ENCODE results near the gene RXRA.

The RXRA gene

DNA sequence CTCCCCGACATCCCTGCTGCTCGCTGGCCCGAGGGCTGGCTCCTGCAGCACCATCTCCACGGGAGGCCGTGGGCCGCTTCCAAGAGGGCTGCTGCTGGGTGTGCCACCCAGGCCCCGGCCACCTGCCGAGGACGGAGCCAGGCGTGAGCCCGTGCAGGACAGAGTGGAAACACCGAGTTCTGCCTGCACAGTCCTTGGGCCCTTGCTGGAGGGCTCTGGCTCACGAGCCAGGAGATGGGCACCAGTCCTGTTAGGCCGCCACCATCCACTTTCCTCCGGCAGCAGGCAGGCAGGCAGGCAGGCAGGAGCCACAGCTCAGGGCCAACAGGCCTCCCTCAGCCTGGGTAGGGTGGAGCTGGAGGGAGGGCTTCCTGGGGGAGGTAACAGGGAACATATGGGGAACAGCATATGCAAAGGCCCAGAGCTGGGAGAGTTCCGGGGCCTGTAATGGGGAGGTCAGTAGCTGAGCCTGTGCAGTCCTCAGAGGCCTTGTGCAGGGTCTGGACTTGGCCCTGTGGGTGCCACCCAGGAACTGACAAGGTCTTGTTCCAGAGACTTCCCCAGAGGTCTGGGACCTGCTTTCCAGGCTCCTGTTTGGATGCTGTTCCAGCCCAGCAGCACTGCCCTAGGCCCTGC lies 31.9 kb downstream of the RXRA start:
- TF ChIP-seq CTCF (IDR thresholded peaks at IDR 0.05; ENCODE audit: low read depth, low read length): no peak
- no peak for DNase-seq (ENCODE audit: extremely low read depth, low read depth)

GRCh38 chr9:134358662-134359319 lies 32.5 kb downstream of the RXRA start:
- TF ChIP-seq CTCF (IDR thresholded peaks at IDR 0.05; ENCODE audit: low read depth, low read length): no peak
- no peak for DNase-seq (ENCODE audit: extremely low read depth, low read depth)

DNA sequence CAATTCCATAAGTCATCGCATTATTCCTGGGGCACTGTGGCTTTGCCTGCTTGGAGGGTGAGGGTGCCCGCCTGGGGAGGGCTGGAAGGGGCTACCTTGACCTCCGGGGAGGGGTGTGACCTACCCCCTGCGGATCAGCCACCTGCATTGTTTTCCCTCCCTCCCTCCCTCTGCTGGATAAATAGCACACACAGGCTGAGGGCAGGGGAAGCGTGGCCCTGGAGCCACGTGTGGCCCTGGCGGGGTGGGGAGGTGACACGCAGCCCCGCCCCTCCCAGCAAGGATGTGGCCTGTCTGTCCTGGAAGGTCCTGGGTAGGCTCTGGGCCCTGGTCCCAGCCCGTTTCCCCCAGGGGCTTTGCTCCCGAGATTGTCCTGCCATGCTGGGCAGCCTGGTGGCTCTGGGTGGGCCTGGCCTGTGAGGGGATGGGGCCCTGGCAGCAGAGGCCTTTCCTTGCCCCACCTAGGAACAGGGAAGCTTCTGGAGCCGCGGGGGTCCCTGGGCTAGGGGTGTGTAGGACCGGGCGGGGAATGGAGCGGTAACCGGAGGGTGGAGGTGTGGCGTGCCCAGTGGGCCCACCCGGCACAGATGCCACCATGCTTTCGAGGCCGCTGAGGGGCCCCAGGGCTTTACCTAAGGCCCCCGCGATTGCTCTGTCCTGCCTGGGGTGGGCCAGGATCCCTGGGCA lies 33.4 kb downstream of the RXRA start:
- DNase-seq (ENCODE audit: extremely low read depth, low read depth): no peak
- TF ChIP-seq CTCF (IDR thresholded peaks at IDR 0.05; ENCODE audit: low read depth, low read length): no peak

- TF ChIP-seq CTCF (IDR thresholded peaks at IDR 0.05; ENCODE audit: low read depth, low read length): no peak
- DNase-seq (ENCODE audit: extremely low read depth, low read depth): no peak
Measured at GRCh38 chr9:134360180-134360759, 34.0 kb downstream of the RXRA start.

- TF ChIP-seq CTCF (IDR thresholded peaks at IDR 0.05; ENCODE audit: low read depth, low read length): no peak
- DNase-seq (ENCODE audit: extremely low read depth, low read depth): no peak
Measured at GRCh38 chr9:134360897-134361296, 34.6 kb downstream of the RXRA start.

- DNase-seq (ENCODE audit: extremely low read depth, low read depth): no peak
- no peak for TF ChIP-seq CTCF (IDR thresholded peaks at IDR 0.05; ENCODE audit: low read depth, low read length)
Measured at GRCh38 chr9:134361426-134361825, 35.2 kb downstream of the RXRA start.

Data from AG09319 (cell line).